Pancreas (tissue), 10 donors: ENCODE results near the gene DSG4. TPM values are rescaled to one million over a fixed set of nuclear protein-coding genes. Genes with fewer than 3 reads are reported as not detected.

Experiments
- ATAC-seq, 4 donors: fragments of 200-7000 bp; cut with Tn5 transposase; one replicate each; pipeline versions ENCODE4 v1.8.0 to v1.9.1; 2020; ENCODE audit warnings: mild to moderate bottlenecking in 4 of 4, moderate library complexity in 4 of 4
- DNase-seq, 6 donors: peaks; one replicate each; pipeline ENCODE4 v3.0.0-alpha.2; 2020
- FAIRE-seq: peaks from 2 replicates; lab custom pipeline; 2012; peaks lifted over from hg19 to GRCh38; lab: Jason Lieb, UNC
- H3K27ac ChIP-seq, 4 donors: fragments of 200-600 bp; sonication (generic); 1 replicate in 3 of 4; 2 replicates in 1 of 4; pipeline versions ENCODE4 v1.5.0 to v1.8.0; 2020
- H3K27me3 ChIP-seq, 4 donors: fragments of 200-600 bp; one replicate each; pipeline ENCODE4 v1.8.0; 2021
- H3K36me3 ChIP-seq, 3 donors: fragments of 200-600 bp; sonication (generic) in 1 of 3; one replicate each; pipeline versions ENCODE4 v1.5.0 to v1.8.0; 2020 to 2021
- H3K4me1 ChIP-seq, 3 donors: fragments of 200-600 bp; one replicate each; pipeline ENCODE4 v1.8.0; 2021
- H3K4me3 ChIP-seq, 4 donors: fragments of 200-600 bp; sonication (generic) in 2 of 4; one replicate each; pipeline versions ENCODE4 v1.5.0 to v1.8.0; 2020 to 2021
- H3K9me3 ChIP-seq, 4 donors: fragments of 200-600 bp; one replicate each; pipeline ENCODE4 v1.8.0; 2021
- WGBS, 2 donors: extraction: QIAGEN DNeasy Blood & Tissue Kit; methylation state at CpG; one replicate each; pipeline ENCODE4 v1.1.7; 2013; 5-methylcytosine and 5-hydroxymethylcytosine counted together
- intact Hi-C, 3 donors: fragments of 100-400 bp; cut with DNase I; formaldehyde crosslinking; loops; one replicate each; pipeline versions ENCODE4 v1.11.1 to v1.14.2; 2022
- polyA plus RNA-seq, 2 donors: library from polyadenylated mRNA; stranded (reverse); fragments of 200-250 nt; gene quantifications; one replicate each; pipeline ENCODE4 v1.2.3, GENCODE V29; 2013
- total RNA-seq, 6 donors: library from RNA; stranded (reverse); fragmentation: NEBNext Ultra II Directional in 4 of 6; extraction: Animal tissue kit (Norgen Biotek cat#: 25700) in 4 of 6; gene quantifications; one replicate each; pipeline versions ENCODE4 v1.2.1 to v1.2.4, GENCODE V29; 2021 to 2023
- TF ChIP-seq, protein P1 (sequence below), 4 donors: fragments of 200-600 bp; sonication (generic) in 3 of 4; IDR thresholded peaks; one replicate each; pipeline versions ENCODE4 v1.5.0 to v1.8.0; 2021; ENCODE audit warnings: antibody characterized with exemption in 4 of 4
- donor health status: healthy with polysubstance abuse.
- donor health status: DM: no; HTN: no; CAD: no; lungs with moderate emphysema.
- donor health status: DM: no; HTN: no; CAD: no.
- donor health status: control.
- donor health status: control.
- donor health status: Bipolar disorder and iron deficiency.
- donor health status: DM: yes; HTN: yes; CAD: no.
- donor health status: DM: no; HTN: no; CAD: no.
- donor health status: DM: no; HTN: no; CAD: no.
- donor health status: DM: yes; HTN: yes; CAD: no.

DSG4 gene
- total and polyA plus RNA-seq, 8 donors = not detected

DNA sequence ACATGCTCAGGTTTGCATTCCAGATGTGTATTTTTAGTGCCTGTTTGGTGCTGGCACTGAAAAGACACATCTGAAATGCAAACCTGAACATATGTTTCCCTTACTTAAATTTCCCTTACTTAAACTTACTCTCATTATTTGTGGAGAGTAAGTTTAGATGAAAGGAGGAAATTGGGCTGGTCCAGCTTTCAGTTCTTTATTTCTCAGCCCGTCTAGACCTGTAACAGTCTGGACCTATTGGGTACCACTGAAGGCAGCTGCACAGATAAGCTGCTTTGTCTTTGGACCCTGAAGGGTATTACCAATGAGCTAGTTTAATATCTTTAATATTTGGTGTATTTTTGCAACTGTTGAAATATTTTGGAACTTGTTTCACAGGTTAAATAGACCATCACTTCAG lies 54.0 kb downstream of the DSG4 start:
- no peak for FAIRE-seq
- Histone ChIP-seq H3K27ac (no peak overlapping the region), H3K9me3 (no peaks in the 10 kb centered on the region), H3K4me3 (no peak overlapping the region), H3K4me1 (no peaks in the 10 kb centered on the region), H3K36me3 (no peaks in the 10 kb centered on the region), H3K27me3 (no peaks in the 10 kb centered on the region)
- no peak for ATAC-seq
- no peak for DNase-seq
- intact Hi-C loops = no loop called here
- TF ChIP-seq, protein P1, sequence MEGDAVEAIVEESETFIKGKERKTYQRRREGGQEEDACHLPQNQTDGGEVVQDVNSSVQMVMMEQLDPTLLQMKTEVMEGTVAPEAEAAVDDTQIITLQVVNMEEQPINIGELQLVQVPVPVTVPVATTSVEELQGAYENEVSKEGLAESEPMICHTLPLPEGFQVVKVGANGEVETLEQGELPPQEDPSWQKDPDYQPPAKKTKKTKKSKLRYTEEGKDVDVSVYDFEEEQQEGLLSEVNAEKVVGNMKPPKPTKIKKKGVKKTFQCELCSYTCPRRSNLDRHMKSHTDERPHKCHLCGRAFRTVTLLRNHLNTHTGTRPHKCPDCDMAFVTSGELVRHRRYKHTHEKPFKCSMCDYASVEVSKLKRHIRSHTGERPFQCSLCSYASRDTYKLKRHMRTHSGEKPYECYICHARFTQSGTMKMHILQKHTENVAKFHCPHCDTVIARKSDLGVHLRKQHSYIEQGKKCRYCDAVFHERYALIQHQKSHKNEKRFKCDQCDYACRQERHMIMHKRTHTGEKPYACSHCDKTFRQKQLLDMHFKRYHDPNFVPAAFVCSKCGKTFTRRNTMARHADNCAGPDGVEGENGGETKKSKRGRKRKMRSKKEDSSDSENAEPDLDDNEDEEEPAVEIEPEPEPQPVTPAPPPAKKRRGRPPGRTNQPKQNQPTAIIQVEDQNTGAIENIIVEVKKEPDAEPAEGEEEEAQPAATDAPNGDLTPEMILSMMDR (IDR thresholded peaks at IDR 0.05) = no peak
- WGBS, 2 donors = 53 to 64% methylated on average over 1 of the region's 1 CpG

- no peaks in the 10 kb centered on the region for H3K4me1 ChIP-seq
- DNase-seq (no peak), ATAC-seq (no peak), FAIRE-seq (no peak)
- 75 to 78% methylated on average over 1 of the region's 1 CpG for WGBS, 2 donors
- H3K27me3 ChIP-seq = no peaks in the 10 kb centered on the region
- no peaks in the 10 kb centered on the region for H3K36me3 ChIP-seq
- intact Hi-C loops = no loop called here
- H3K9me3 ChIP-seq = no peaks in the 10 kb centered on the region
- TF ChIP-seq, protein P1 (IDR thresholded peaks at IDR 0.05) = no peak
- H3K4me3 ChIP-seq = no peak overlapping the region
- no peak overlapping the region for H3K27ac ChIP-seq
Observed at GRCh38 chr18:31432316-31432715, 55.7 kb downstream of the DSG4 start.

DNA sequence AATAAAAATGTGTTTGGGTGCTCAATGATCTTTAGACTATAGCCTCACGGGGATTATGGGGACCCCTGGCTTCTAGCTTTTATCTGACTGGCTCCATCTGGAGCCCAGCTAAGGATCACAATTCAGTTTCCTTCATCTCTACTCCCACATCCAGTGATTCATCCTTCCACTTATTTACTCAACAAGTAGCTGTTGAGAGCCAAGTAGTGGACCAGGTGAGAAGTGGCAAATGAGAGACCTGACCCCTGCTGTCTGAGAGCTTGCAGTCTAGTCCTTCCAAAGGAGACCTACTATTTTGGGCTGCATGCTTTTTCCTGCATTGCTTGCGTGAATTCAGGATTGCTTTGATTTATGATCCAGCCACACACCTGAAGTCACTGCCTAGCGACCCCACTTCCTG lies 60.2 kb downstream of the DSG4 start:
- no peaks in the 10 kb centered on the region for H3K4me1 ChIP-seq
- no peaks in the 10 kb centered on the region for H3K9me3 ChIP-seq
- ATAC-seq = no peak
- no peak overlapping the region for H3K4me3 ChIP-seq
- 59 to 65% methylated on average over 3 of the region's 3 CpGs for WGBS, 2 donors
- no peak for FAIRE-seq
- DNase-seq = no peak
- TF ChIP-seq, protein P1 (IDR thresholded peaks at IDR 0.05) = no peak
- intact Hi-C loops = no loop called here
- peaks cover 0 to 3% (median 0%) of the 10 kb centered on the region in 4 donors for H3K27me3 ChIP-seq
- no peak overlapping the region for H3K27ac ChIP-seq
- H3K36me3 ChIP-seq = no peaks in the 10 kb centered on the region

DNA sequence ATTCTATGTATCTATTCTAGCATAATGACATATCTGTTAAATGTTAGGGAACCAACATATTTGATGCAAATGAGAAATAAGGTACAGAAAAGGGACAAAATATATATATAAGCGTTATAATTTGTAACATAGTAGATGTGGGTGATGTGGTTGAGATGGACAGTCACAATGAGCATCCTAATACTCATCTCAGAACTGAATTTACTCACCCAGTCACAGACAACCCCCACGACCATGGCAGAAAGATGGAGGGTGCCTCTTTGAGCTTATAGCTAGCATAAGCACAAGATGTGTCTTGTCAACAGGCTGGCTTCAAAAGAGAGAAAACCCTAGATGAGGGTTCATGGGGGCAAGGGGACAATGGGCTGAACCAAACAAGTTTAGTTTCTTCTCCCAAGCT lies 61.8 kb downstream of the DSG4 start:
- H3K4me1 ChIP-seq = no peaks in the 10 kb centered on the region
- H3K4me3 ChIP-seq = no peak overlapping the region
- ATAC-seq = no peak
- no peak for DNase-seq
- no peaks in the 10 kb centered on the region for H3K36me3 ChIP-seq
- 51 to 72% methylated on average over 2 of the region's 2 CpGs for WGBS, 2 donors
- FAIRE-seq = no peak
- no peaks in the 10 kb centered on the region for H3K9me3 ChIP-seq
- peaks cover 0 to 3% (median 0%) of the 10 kb centered on the region in 4 donors for H3K27me3 ChIP-seq
- no peak overlapping the region for H3K27ac ChIP-seq
- intact Hi-C loops = no loop called here
- TF ChIP-seq, protein P1 (IDR thresholded peaks at IDR 0.05) = no peak

DNA sequence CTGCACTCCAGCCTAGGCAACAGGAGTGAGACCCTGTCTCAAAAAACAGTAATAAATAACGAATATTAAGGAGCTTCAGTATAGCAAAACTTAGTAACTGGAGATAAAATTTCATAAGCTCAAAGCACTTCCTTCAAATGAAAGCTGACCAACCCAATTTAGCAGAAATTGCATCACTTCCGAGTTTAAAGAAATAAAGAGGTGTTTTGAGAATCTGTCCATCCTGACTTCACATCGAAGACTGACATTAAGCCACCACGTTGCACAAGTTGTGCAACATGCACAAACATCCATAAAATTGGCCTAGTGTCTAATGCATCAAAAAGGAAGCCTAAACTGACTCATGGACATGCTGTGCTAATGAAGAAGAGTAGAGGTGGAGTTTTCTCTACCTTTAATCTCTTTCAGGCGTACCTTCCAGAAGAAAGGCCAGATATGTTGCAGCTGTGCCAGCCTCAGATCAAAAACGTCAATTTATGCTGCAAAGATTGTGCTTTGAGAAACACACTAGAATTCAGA lies 63.3 kb downstream of the DSG4 start:
- ATAC-seq = no peak
- 62 to 65% methylated on average over 6 of the region's 6 CpGs for WGBS, 2 donors
- intact Hi-C loops = no loop called here
- no peak for FAIRE-seq
- Histone ChIP-seq H3K27ac (no peak overlapping the region), H3K36me3 (no peaks in the 10 kb centered on the region), H3K4me3 (no peak overlapping the region), H3K9me3 (no peaks in the 10 kb centered on the region), H3K4me1 (no peaks in the 10 kb centered on the region), H3K27me3 (peaks cover 0 to 3% (median 0%) of the 10 kb centered on the region in 4 donors)
- no peak for DNase-seq
- TF ChIP-seq, protein P1 (IDR thresholded peaks at IDR 0.05) = no peak
